Lower leg skin (tissue), 4 donors: Measurements from ENCODE around the gene SMS. TPM values are rescaled to one million over a fixed set of nuclear protein-coding genes. Genes with fewer than 3 reads are reported as not detected.

Source experiments
- DNase-seq, 2 donors: peaks; one replicate each; pipeline ENCODE4 v3.0.0-alpha.2; 2019; ENCODE audit warnings: low spot score in 2 of 2
- H3K4me3 ChIP-seq: fragments of 200-600 bp; sonication (generic); 2 replicates; pipeline ENCODE4 v1.5.1; 2017; ENCODE audit warnings: mild to moderate bottlenecking, low read depth; ENCODE audit not compliant: poor library complexity, severe bottlenecking
- CTCF ChIP-seq, 3 donors: fragments of 450-650 bp; IDR thresholded peaks; one replicate each; pipeline ENCODE4 v1.5.1; 2016; ENCODE audit warnings: antibody characterized with exemption in 3 of 3, mild to moderate bottlenecking in 3 of 3, moderate library complexity in 2 of 3
- POLR2A ChIP-seq, 2 donors: fragments of 450-650 bp; IDR thresholded peaks; one replicate each; pipeline ENCODE4 v1.6.1; 2016 to 2017; ENCODE audit warnings: antibody characterized with exemption in 2 of 2, mild to moderate bottlenecking in 1 of 2, moderate library complexity in 1 of 2
- WGBS, 2 donors: methylation state at CpG; one replicate each; pipeline ENCODE4 v1.1.5; 2018; 5-methylcytosine and 5-hydroxymethylcytosine counted together
- intact Hi-C: fragments of 100-400 bp; cut with DNase I; formaldehyde crosslinking; loops from one replicate; pipeline ENCODE4 v1.15.0; 2023; ENCODE audit warnings: low total_unique reads
- total RNA-seq, 4 donors: library from RNA; depleted of rRNA; stranded (reverse); fragments of >200 nt; gene quantifications; one replicate each; pipeline ENCODE4 v1.1.0, GENCODE V29; 2016

SMS gene
- total RNA-seq, 4 donors from 2014 or later, result 20.2 to 30.6 (median 24.0) TPM

DNA sequence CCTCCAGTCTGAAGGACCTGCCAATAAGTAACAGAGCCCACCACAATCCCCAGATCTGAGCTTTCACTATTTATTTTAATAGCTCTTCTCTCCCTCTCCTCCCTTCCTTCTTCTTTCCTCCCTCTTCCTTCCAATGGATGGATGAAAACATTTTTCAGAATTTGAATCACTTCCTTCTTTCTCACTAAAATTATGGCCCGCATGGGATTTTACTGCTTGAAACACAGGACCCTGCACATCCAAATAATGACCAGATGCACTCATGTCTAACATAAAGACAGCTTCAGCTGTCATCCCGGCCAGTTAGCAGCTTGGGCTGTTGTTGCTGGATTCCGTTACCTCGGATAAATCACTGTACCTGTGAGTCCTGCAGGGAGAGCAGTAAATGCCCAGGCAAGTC lies 86.2 kb downstream of the SMS start:
- intact Hi-C loops, result no loop called here
- TF ChIP-seq CTCF (IDR thresholded peaks at IDR 0.05) (no peak), POLR2A (IDR thresholded peaks at IDR 0.05) (no peak)
- H3K4me3 ChIP-seq, result no peak overlapping the region
- no peak for DNase-seq
- WGBS, 2 donors, result 83 to 85% methylated on average over 4 of the region's 4 CpGs

GRCh38 chrX:22032084-22032483 lies 91.6 kb downstream of the SMS start, which contains the start of gene PHEX:
Gene PHEX (plus strand): TSS chrX:22032325. CDS start chrX:22033006, 681 bp downstream.
- DNase-seq, result no peak
- intact Hi-C loops, result no loop called here
- 47 to 72% methylated on average over 1 of the region's 1 CpG for WGBS, 2 donors
- TF ChIP-seq POLR2A (IDR thresholded peaks at IDR 0.05) (no peak), CTCF (IDR thresholded peaks at IDR 0.05) (no peak)
- no peak within 1 kb of the TSS for H3K4me3 ChIP-seq

GRCh38 chrX:22032506-22032905 lies 92.0 kb downstream of the SMS start:
- H3K4me3 ChIP-seq, result no peak overlapping the region
- TF ChIP-seq CTCF (IDR thresholded peaks at IDR 0.05) (no peak), POLR2A (IDR thresholded peaks at IDR 0.05) (no peak)
- no peak for DNase-seq
- 66 to 77% methylated on average over 6 of the region's 6 CpGs for WGBS, 2 donors
- intact Hi-C loops, result no loop called here

DNA sequence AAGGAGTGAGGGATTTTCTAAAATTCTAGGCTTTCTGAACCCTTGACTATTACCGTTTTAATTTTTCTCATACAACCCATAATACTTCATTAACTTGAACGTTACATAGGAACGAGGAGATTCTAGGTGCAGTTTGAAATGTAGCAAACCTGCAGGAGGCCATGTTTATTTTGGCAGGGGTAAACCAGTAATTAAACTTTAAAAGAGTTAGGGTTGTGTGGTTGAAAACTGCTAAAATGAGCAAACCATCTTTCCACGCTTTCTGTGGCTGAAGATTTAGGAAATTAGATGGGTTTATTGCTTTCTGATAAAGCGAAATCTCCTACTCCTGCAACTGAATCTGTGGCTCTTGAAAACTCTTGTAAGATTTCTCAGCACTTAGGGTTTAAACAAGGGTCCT lies 93.3 kb downstream of the SMS start:
- WGBS, 2 donors, result 69 to 87% methylated on average over 5 of the region's 5 CpGs
- no peak for DNase-seq
- no peak overlapping the region for H3K4me3 ChIP-seq
- intact Hi-C loops, result no loop called here
- no peak for TF ChIP-seq CTCF (IDR thresholded peaks at IDR 0.05)
- no peak for TF ChIP-seq POLR2A (IDR thresholded peaks at IDR 0.05)

GRCh38 chrX:22035236-22035635 lies 94.7 kb downstream of the SMS start:
- H3K4me3 ChIP-seq, result no peak overlapping the region
- TF ChIP-seq POLR2A (IDR thresholded peaks at IDR 0.05) (no peak), CTCF (IDR thresholded peaks at IDR 0.05) (no peak)
- 38 to 47% methylated on average over 1 of the region's 1 CpG for WGBS, 2 donors
- DNase-seq, result no peak
- intact Hi-C loops, result no loop called here

DNA sequence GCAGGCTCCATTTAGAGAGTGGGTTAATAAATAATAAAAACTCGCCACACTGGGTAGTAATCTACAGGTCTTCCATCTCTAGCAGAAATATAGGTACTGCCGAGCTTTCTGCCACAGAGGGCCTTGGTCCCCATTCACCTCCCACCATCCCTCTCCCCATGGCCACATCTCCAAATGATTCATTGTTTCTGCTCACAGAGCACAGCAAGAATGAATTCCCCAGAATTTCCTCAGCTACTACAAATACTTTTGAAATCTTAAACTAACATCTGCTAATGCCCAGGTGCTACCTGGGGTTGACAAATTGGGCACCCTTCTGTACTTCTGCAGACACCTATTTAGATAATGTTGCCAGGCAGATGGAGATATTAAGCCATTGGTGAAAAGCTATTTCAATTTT lies 96.7 kb downstream of the SMS start:
- DNase-seq, result no peak
- intact Hi-C loops, result no loop called here
- no peak overlapping the region for H3K4me3 ChIP-seq
- 78 to 95% methylated on average over 2 of the region's 2 CpGs for WGBS, 2 donors
- TF ChIP-seq POLR2A (IDR thresholded peaks at IDR 0.05) (no peak), CTCF (IDR thresholded peaks at IDR 0.05) (no peak)
